Stimulated activated CD8-positive, alpha-beta memory T cell treated with anti-CD3 and anti-CD28 coated beads, Interleukin-7, amount 100 ng/mL, for 1 hour (primary cell): ENCODE measurements around the gene ATG7.

Experiments used
- DNase-seq, 2 donors: peaks; one replicate each; pipeline ENCODE4 v3.0.0-alpha.2; 2020; ENCODE audit warnings: low read depth in 2 of 2

ATG7 gene

GRCh38 chr3:11554666-11555065 is 282.5 kb downstream of the ATG7 start:
- no peak for DNase-seq

GRCh38 chr3:11555211-11555782 is 283.1 kb downstream of the ATG7 start:
- DNase-seq = no peak

- no peak for DNase-seq
Measured at GRCh38 chr3:11555881-11556633, 283.9 kb downstream of the ATG7 start.

GRCh38 chr3:11556851-11557644 is 284.9 kb downstream of the ATG7 start:
- no peak for DNase-seq

- DNase-seq = no peak
Measured at GRCh38 chr3:11558002-11558401, 285.8 kb downstream of the ATG7 start.

- DNase-seq = no peak
Measured at GRCh38 chr3:11558411-11558903, 286.3 kb downstream of the ATG7 start.

GRCh38 chr3:11558918-11559815 is 287.0 kb downstream of the ATG7 start:
- no peak for DNase-seq

- no peak for DNase-seq
Measured at GRCh38 chr3:11559816-11560633, 287.8 kb downstream of the ATG7 start.

- no peak for DNase-seq
Measured at GRCh38 chr3:11560746-11561145, 288.5 kb downstream of the ATG7 start.

GRCh38 chr3:11562277-11562881 is 290.2 kb downstream of the ATG7 start:
- DNase-seq = no peak

- DNase-seq = no peak
Measured at GRCh38 chr3:11563159-11563864, 291.1 kb downstream of the ATG7 start.

- DNase-seq = no peak
Measured at GRCh38 chr3:11563865-11564185, 291.6 kb downstream of the ATG7 start.

GRCh38 chr3:11564577-11565001 is 292.4 kb downstream of the ATG7 start:
- no peak for DNase-seq

GRCh38 chr3:11565072-11565471 is 292.9 kb downstream of the ATG7 start:
- DNase-seq = no peak

- DNase-seq = no peak
Measured at GRCh38 chr3:11565492-11565891, 293.3 kb downstream of the ATG7 start.

- DNase-seq = no peak
Measured at GRCh38 chr3:11565932-11566331, 293.7 kb downstream of the ATG7 start.

- DNase-seq = no peak
Measured at GRCh38 chr3:11566478-11566877, 294.3 kb downstream of the ATG7 start.

- DNase-seq = no peak
Measured at GRCh38 chr3:11566916-11567315, 294.7 kb downstream of the ATG7 start.

- no peak for DNase-seq
Measured at GRCh38 chr3:11567516-11568467, 295.6 kb downstream of the ATG7 start.
